Measurements from ENCODE around the gene SMARCE1.

The SMARCE1 gene

DNA sequence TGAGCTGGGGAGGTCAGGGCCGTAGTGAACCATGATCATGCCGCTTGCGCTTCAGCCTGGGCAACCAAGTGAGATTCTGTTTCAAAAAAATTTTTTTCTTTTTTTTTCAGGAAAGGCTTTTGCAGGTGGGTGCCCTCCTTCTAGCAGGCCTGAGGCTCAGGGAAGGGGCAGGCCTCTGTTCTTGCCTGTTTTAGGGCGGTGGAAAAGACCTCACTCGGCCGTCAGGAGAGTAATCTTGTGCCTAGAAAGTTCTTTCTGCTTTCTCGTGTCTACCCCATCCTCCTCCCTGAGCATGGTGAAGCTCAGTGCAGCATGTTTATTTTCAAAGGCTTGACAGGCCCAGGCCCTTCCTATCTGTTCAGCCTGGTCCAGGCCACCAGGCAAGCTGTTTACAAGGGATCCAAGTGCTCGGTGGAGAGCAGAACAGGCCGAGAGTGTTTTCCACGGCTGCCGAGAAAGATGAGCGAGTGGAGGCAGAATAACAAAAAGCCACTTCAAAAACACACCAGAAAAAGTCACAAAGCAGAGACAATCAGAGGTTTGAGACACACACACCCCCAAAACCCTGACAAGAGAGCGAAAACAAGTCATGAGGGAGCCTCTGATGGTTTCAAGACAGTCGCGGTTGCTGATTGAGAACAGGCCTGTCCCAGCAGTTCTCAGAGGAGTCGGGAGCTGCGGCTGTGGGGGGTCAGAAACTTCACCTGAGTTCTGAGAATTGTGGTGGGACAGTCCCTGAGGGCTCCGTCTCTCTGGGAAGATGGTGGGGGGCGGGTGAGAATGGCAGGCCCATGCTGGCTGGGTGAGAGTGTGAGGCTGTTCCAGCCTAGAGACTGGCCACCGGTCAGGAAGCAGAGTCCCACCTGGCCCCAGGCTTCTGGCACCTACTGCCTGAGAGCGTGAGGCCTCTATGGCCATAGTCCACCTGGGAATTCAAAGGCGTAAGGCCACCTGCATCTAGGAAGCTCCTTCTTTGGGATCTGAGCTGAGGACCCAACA is 44.9 kb downstream of the SMARCE1 start:
- in situ Hi-C loops (cut with MboI; ENCODE audit: low sequenced_read_pairs, unreplicated experiment): no loop called here
- TF ChIP-seq, protein P1, sequence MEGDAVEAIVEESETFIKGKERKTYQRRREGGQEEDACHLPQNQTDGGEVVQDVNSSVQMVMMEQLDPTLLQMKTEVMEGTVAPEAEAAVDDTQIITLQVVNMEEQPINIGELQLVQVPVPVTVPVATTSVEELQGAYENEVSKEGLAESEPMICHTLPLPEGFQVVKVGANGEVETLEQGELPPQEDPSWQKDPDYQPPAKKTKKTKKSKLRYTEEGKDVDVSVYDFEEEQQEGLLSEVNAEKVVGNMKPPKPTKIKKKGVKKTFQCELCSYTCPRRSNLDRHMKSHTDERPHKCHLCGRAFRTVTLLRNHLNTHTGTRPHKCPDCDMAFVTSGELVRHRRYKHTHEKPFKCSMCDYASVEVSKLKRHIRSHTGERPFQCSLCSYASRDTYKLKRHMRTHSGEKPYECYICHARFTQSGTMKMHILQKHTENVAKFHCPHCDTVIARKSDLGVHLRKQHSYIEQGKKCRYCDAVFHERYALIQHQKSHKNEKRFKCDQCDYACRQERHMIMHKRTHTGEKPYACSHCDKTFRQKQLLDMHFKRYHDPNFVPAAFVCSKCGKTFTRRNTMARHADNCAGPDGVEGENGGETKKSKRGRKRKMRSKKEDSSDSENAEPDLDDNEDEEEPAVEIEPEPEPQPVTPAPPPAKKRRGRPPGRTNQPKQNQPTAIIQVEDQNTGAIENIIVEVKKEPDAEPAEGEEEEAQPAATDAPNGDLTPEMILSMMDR (IDR thresholded peaks at IDR 0.05; ENCODE audit: borderline replicate concordance, control extremely low read depth, extremely low read depth, insufficient read depth, missing control alignments): no peak
- peak; percentile 67 for DNase-seq (ENCODE audit: low spot score)

DNA sequence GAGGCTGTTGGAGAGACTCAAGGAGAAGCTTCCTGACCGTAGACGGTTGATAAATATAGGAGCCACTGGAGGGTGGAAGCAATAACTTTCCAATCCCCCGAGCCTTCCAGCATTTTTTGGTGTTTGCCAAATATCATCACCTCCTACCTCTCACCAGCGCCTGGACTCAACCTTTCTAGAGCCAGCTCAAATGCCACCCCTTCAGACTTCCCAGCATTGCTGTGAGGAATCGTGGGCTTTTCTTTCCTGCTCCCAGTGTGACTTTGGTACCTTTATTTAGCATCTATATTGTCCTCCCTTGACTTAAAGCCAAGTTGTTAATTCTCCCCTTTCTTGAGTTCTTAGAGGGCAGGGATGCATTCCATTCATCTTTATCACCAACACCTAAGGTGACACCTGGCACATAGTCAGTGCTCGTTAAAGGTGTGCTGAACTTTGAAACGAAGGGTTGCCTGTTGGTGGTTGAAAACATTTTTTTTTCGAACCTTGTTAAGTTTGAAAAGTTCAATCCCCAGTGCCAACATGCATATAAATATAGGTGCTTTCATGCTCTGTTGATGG is 47.1 kb downstream of the SMARCE1 start:
- DNase-seq (ENCODE audit: low spot score): no peak
- in situ Hi-C loops (cut with MboI; ENCODE audit: low sequenced_read_pairs, unreplicated experiment): no loop called here
- TF ChIP-seq, protein P1 (IDR thresholded peaks at IDR 0.05; ENCODE audit: borderline replicate concordance, control extremely low read depth, extremely low read depth, insufficient read depth, missing control alignments): no peak

- no peak for DNase-seq (ENCODE audit: low spot score)
- in situ Hi-C loops (cut with MboI; ENCODE audit: low sequenced_read_pairs, unreplicated experiment): no loop called here
- TF ChIP-seq, protein P1 (IDR thresholded peaks at IDR 0.05; ENCODE audit: borderline replicate concordance, control extremely low read depth, extremely low read depth, insufficient read depth, missing control alignments): no peak
Measured at GRCh38 chr17:40599468-40599763, 48.2 kb downstream of the SMARCE1 start.

- DNase-seq (ENCODE audit: low spot score): peak; percentile 63
- TF ChIP-seq, protein P1 (IDR thresholded peaks at IDR 0.05; ENCODE audit: borderline replicate concordance, control extremely low read depth, extremely low read depth, insufficient read depth, missing control alignments): no peak
- in situ Hi-C loops (cut with MboI; ENCODE audit: low sequenced_read_pairs, unreplicated experiment): no loop called here
Measured at GRCh38 chr17:40598619-40599467, 48.8 kb downstream of the SMARCE1 start.

- in situ Hi-C loops (cut with MboI; ENCODE audit: low sequenced_read_pairs, unreplicated experiment): no loop called here
- DNase-seq (ENCODE audit: low spot score): no peak
- TF ChIP-seq, protein P1 (IDR thresholded peaks at IDR 0.05; ENCODE audit: borderline replicate concordance, control extremely low read depth, extremely low read depth, insufficient read depth, missing control alignments): no peak
Measured at GRCh38 chr17:40598301-40598618, 49.4 kb downstream of the SMARCE1 start.

DNA sequence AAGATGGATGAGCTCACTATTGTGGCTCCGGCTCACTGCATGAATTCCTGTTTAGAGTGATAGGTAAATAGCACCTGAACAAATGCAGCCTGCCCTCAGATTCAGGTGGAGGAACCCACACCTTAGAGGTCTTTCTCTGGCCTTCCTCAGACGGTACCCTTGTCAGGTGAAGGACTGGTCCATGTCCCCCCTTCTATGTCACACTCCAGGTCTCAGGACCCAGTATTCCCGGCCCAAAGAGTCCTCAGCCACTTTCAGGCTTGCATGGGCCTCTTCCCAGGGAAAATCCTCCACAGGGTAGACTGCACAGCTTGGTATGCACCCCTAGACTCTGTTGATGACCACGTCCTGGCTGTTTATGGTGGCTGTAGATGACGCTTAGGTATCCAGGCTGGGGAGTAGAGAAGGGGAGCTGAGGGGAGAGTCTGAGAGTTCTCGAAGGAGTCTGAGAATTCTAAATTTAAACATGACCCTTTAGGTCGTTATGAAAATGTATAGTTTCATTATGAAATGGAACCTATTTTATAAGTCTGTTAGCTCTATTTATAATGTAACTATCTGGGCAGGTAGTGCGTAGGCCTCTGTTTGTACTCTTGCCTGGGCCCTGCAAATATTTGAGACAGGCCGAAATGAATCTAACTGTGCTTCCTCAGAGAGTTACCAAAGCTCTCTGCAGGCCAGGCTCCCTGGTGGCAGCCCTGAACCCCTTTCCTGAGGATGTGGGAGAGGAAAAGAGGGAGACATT is 49.9 kb downstream of the SMARCE1 start:
- in situ Hi-C loops (cut with MboI; ENCODE audit: low sequenced_read_pairs, unreplicated experiment): no loop called here
- TF ChIP-seq, protein P1 (IDR thresholded peaks at IDR 0.05; ENCODE audit: borderline replicate concordance, control extremely low read depth, extremely low read depth, insufficient read depth, missing control alignments): no peak
- DNase-seq (ENCODE audit: low spot score): peak; percentile 34
